Neural cell (in vitro differentiated cells): ENCODE results near the gene PHLDA2. TPM values are rescaled to one million over a fixed set of nuclear protein-coding genes. Genes with fewer than 3 reads are reported as not detected.

Experiments
- H2AFZ ChIP-seq: fragments of 200-600, 300-800 bp; sonication (generic), shearing (Covaris generic); 2 replicates; pipeline ENCODE4 v1.6.0; 2014; ENCODE audit warnings: low read depth, mild to moderate bottlenecking, antibody characterized with exemption, low read length, moderate library complexity
- H3F3A ChIP-seq: fragments of 200-600 bp; shearing (Covaris generic); 2 replicates; pipeline ENCODE4 v1.6.1; 2016; ENCODE audit warnings: mild to moderate bottlenecking, moderate library complexity, mixed read lengths, antibody characterized with exemption, low read length; ENCODE audit not compliant: insufficient read depth, poor library complexity, severe bottlenecking
- H3K27ac ChIP-seq: fragments of 200-600, 300-800 bp; sonication (generic), shearing (Covaris generic); 2 replicates; pipeline ENCODE4 v1.5.1; 2014; ENCODE audit warnings: mild to moderate bottlenecking, low read length, moderate library complexity
- H3K27me3 ChIP-seq: fragments of 300-800, 200-600 bp; sonication (generic), shearing (Covaris generic); 2 replicates; pipeline ENCODE4 v1.6.0; 2014; ENCODE audit warnings: mild to moderate bottlenecking, low read depth, low read length, moderate library complexity; ENCODE audit not compliant: insufficient read depth
- H3K36me3 ChIP-seq: fragments of 300-800, 200-600 bp; sonication (generic), shearing (Covaris generic); 2 replicates; pipeline ENCODE4 v1.5.1; 2014; ENCODE audit warnings: mild to moderate bottlenecking, antibody characterized with exemption, low read length, moderate library complexity; ENCODE audit not compliant: insufficient read depth
- H3K4me2 ChIP-seq: fragments of 300-800, 200-600 bp; sonication (generic), shearing (Covaris generic); 2 replicates; pipeline ENCODE4 v1.6.0; 2014; ENCODE audit warnings: mild to moderate bottlenecking, low read length
- H3K4me3 ChIP-seq: fragments of 300-800, 200-600 bp; sonication (generic), shearing (Covaris generic); 2 replicates; pipeline ENCODE4 v1.5.1; 2014; ENCODE audit warnings: mild to moderate bottlenecking, low read length, moderate library complexity
- H3K79me2 ChIP-seq: fragments of 200-600 bp; shearing (Covaris generic); replicated peaks from 2 replicates; pipeline ENCODE4 v1.6.0; 2014; ENCODE audit warnings: mild to moderate bottlenecking, low read length, moderate library complexity; ENCODE audit not compliant: insufficient read depth
- H3K9ac ChIP-seq: fragments of 300-800, 200-600 bp; sonication (generic), shearing (Covaris generic); 2 replicates; pipeline ENCODE4 v1.6.1; 2016; ENCODE audit warnings: mild to moderate bottlenecking, low read length, mixed read lengths
- H3K9me2 ChIP-seq: fragments of 200-600 bp; shearing (Covaris generic); 2 replicates; pipeline ENCODE4 v1.6.1; 2016; ENCODE audit warnings: mild to moderate bottlenecking, low read length, mixed read lengths; ENCODE audit not compliant: insufficient read depth
- H3K9me3 ChIP-seq: fragments of 200-600, 300-800 bp; sonication (generic), shearing (Covaris generic); 2 replicates; pipeline ENCODE4 v1.6.1; 2016; ENCODE audit warnings: mild to moderate bottlenecking, mixed run types, low read length, moderate library complexity, mixed read lengths
- H4K20me1 ChIP-seq: fragments of 200-600 bp; shearing (Covaris generic); 2 replicates; pipeline ENCODE4 v1.6.1; 2016; ENCODE audit warnings: mild to moderate bottlenecking, mixed run types; ENCODE audit not compliant: insufficient read depth
- EP300 ChIP-seq: fragments of 450-650 bp; conservative IDR thresholded peaks from 2 replicates; pipeline ENCODE4 v1.6.1; 2014; ENCODE audit warnings: antibody characterized with exemption, mild to moderate bottlenecking, moderate library complexity; ENCODE audit not compliant: poor library complexity, severe bottlenecking
- EZH2 ChIP-seq: fragments of 200-600, 300-800 bp; shearing (Covaris generic), sonication (generic); IDR thresholded peaks from 2 replicates; pipeline ENCODE4 v1.6.1; 2014; ENCODE audit warnings: antibody characterized with exemption, low read length, borderline replicate concordance, mild to moderate bottlenecking; ENCODE audit not compliant: insufficient read depth, poor library complexity, severe bottlenecking
- MXI1 ChIP-seq: fragments of 450-650 bp; conservative IDR thresholded peaks from 2 replicates; pipeline ENCODE4 v1.6.1; 2014; ENCODE audit warnings: antibody characterized with exemption, mild to moderate bottlenecking; ENCODE audit not compliant: poor library complexity, severe bottlenecking
- POLR2AphosphoS5 ChIP-seq: IDR thresholded peaks from 2 replicates; pipeline ENCODE4 v1.6.1; 2012
- RAD21 ChIP-seq: fragments of 450-650 bp; conservative IDR thresholded peaks from 2 replicates; pipeline ENCODE4 v1.6.1; 2014; ENCODE audit warnings: antibody characterized with exemption, mild to moderate bottlenecking, moderate library complexity
- SMC3 ChIP-seq: fragments of 450-650 bp; conservative IDR thresholded peaks from 2 replicates; pipeline ENCODE4 v1.6.1; 2014; ENCODE audit warnings: antibody characterized with exemption, mild to moderate bottlenecking, moderate library complexity; ENCODE audit not compliant: poor library complexity
- TAF1 ChIP-seq: IDR thresholded peaks from 2 replicates; pipeline ENCODE4 v1.6.1; 2012; ENCODE audit warnings: low read depth
- polyA plus RNA-seq: library from polyadenylated mRNA; depleted of rRNA; stranded (reverse); fragments of >200 nt; gene quantifications from 2 replicates; pipeline ENCODE4 v1.2.3, GENCODE V29; 2014
- TF ChIP-seq, protein P1 (sequence below): IDR thresholded peaks from 2 replicates; pipeline ENCODE4 v1.6.1; 2012; ENCODE audit warnings: borderline replicate concordance
- TF ChIP-seq, protein P2 (sequence below): fragments of 450-650 bp; IDR thresholded peaks from 2 replicates; pipeline ENCODE4 v1.5.1; 2014; ENCODE audit warnings: antibody characterized with exemption, mild to moderate bottlenecking, moderate library complexity; ENCODE audit not compliant: poor library complexity, severe bottlenecking

PHLDA2 gene
- polyA plus RNA-seq, 1 donor from 2014 or later, result not detected

DNA sequence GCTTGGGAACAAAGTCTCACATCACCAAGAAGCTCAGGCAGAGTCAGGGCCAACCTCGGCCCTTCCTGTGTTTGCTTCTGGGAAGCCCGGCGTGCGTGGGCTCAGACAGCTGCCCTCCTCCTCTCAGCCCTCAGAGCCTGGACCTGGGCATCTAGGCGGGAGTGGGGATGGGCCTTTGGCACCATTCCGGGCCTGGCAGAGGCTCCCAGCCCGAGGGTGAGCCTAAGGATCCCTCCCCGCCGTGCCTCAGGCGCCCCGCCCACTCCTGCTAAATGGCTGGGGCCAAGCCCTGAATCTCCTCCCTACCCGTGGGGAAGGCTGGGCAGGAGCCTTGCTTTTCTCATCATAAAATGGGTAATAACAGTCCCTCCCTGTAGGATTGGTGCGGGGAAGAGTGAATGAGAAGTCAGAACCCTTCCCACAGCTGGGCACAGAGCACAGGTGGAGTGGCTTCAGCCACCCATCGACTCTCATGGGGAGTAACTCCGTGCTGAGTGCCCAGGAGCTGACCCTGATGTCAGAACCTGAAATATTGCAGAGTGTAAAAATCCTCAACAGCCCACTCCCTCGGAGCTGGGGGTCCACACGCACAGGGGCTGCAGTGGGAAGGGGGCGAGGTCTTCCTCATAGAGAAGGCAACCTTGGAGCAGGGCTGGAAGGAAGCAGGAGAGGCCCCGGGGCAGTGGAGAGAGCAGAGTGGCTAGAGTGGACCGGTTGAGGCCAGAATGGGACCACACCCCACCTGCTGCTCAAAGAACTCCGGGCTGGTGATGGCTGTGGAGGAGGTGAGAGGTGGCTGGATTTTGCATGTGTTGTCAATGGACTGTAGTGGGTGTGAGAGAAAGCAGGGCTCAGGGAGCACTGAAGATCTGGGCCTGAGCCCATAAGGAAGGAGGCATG lies 24.8 kb downstream of the PHLDA2 start:
- H3K4me3 ChIP-seq, result no peak overlapping the region
- no peak overlapping the region for H3K4me2 ChIP-seq
- H3K27me3 ChIP-seq, result peaks cover 16% of the 10 kb centered on the region
- no peak overlapping the region for H2AFZ ChIP-seq
- no peaks in the 10 kb centered on the region for H3K36me3 ChIP-seq
- H3F3A ChIP-seq, result no peaks in the 10 kb centered on the region
- H4K20me1 ChIP-seq, result no peaks in the 10 kb centered on the region
- H3K79me2 ChIP-seq, result no peaks in the 10 kb centered on the region
- no peak overlapping the region for H3K9ac ChIP-seq
- no peaks in the 10 kb centered on the region for H3K9me2 ChIP-seq
- TF ChIP-seq, protein P1, sequence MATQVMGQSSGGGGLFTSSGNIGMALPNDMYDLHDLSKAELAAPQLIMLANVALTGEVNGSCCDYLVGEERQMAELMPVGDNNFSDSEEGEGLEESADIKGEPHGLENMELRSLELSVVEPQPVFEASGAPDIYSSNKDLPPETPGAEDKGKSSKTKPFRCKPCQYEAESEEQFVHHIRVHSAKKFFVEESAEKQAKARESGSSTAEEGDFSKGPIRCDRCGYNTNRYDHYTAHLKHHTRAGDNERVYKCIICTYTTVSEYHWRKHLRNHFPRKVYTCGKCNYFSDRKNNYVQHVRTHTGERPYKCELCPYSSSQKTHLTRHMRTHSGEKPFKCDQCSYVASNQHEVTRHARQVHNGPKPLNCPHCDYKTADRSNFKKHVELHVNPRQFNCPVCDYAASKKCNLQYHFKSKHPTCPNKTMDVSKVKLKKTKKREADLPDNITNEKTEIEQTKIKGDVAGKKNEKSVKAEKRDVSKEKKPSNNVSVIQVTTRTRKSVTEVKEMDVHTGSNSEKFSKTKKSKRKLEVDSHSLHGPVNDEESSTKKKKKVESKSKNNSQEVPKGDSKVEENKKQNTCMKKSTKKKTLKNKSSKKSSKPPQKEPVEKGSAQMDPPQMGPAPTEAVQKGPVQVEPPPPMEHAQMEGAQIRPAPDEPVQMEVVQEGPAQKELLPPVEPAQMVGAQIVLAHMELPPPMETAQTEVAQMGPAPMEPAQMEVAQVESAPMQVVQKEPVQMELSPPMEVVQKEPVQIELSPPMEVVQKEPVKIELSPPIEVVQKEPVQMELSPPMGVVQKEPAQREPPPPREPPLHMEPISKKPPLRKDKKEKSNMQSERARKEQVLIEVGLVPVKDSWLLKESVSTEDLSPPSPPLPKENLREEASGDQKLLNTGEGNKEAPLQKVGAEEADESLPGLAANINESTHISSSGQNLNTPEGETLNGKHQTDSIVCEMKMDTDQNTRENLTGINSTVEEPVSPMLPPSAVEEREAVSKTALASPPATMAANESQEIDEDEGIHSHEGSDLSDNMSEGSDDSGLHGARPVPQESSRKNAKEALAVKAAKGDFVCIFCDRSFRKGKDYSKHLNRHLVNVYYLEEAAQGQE, result no peak
- TF ChIP-seq, protein P2, sequence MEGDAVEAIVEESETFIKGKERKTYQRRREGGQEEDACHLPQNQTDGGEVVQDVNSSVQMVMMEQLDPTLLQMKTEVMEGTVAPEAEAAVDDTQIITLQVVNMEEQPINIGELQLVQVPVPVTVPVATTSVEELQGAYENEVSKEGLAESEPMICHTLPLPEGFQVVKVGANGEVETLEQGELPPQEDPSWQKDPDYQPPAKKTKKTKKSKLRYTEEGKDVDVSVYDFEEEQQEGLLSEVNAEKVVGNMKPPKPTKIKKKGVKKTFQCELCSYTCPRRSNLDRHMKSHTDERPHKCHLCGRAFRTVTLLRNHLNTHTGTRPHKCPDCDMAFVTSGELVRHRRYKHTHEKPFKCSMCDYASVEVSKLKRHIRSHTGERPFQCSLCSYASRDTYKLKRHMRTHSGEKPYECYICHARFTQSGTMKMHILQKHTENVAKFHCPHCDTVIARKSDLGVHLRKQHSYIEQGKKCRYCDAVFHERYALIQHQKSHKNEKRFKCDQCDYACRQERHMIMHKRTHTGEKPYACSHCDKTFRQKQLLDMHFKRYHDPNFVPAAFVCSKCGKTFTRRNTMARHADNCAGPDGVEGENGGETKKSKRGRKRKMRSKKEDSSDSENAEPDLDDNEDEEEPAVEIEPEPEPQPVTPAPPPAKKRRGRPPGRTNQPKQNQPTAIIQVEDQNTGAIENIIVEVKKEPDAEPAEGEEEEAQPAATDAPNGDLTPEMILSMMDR, result no peak
- no peak overlapping the region for H3K27ac ChIP-seq
- no peaks in the 10 kb centered on the region for H3K9me3 ChIP-seq

DNA sequence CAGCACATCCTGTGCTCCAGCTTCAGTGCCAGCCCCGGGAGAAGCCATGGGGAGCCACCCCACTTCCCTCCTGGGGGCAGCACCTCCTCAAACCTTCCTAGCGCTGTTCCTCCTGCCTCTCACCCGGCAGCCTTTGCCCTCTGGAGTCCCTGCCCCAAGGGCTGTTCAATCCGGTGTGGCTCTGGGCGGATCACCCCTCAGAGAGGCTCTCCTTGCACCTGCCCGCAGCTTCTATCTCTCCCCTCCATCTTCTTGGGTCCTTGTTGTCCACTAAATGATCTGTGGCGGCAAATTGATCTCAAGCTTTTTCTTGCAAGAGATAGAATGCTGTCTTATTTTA lies 25.6 kb downstream of the PHLDA2 start:
- Histone ChIP-seq H3K79me2 (no peaks in the 10 kb centered on the region), H3K9ac (no peak overlapping the region), H3K27ac (no peak overlapping the region), H2AFZ (no peak overlapping the region), H3F3A (no peaks in the 10 kb centered on the region), H4K20me1 (no peaks in the 10 kb centered on the region), H3K4me3 (no peak overlapping the region), H3K27me3 (peaks cover 16% of the 10 kb centered on the region), H3K9me3 (no peaks in the 10 kb centered on the region), H3K4me2 (no peak overlapping the region), H3K9me2 (no peaks in the 10 kb centered on the region), H3K36me3 (no peaks in the 10 kb centered on the region)
- TF ChIP-seq MXI1, result no peak
- no peak for TF ChIP-seq TAF1
- no peak for TF ChIP-seq POLR2AphosphoS5
- no peak for TF ChIP-seq SMC3
- TF ChIP-seq RAD21, result no peak
- TF ChIP-seq EP300, result no peak
- TF ChIP-seq, protein P2, result no peak
- TF ChIP-seq EZH2, result no peak
- TF ChIP-seq, protein P1, result no peak
